Keratinocyte (primary cell): ENCODE data around the gene SLC7A7.
"Not testable (repeated sequence)": the region's sequence is repeated elsewhere in the genome, so short reads cannot be mapped to it uniquely, and the experiment has no call there.

Experiments used
- CTCF ChIP-seq, 3 experiments: IDR thresholded peaks in 1 of 3; conservative IDR thresholded peaks in 1 of 3; optimal IDR thresholded peaks in 1 of 3; 2 replicates in 2 of 3; 3 replicates in 1 of 3; pipeline versions ENCODE3 to v1.5.1; 2011; ENCODE audit warnings: low read length in 3 of 3, mild to moderate bottlenecking in 3 of 3, moderate library complexity in 2 of 3, control low read depth in 1 of 3, inconsistent platforms in 1 of 3; ENCODE audit not compliant: insufficient read depth in 2 of 3; ENCODE audit errors: extremely low read depth in 1 of 3
- EZH2 ChIP-seq: IDR thresholded peaks from one replicate; pipeline ENCODE4 v1.6.1; 2012; ENCODE audit warnings: inconsistent platforms, mild to moderate bottlenecking, low read length, moderate library complexity

- TF ChIP-seq EZH2; CTCF (optimal IDR thresholded peaks at IDR 0.05 in 1 of 3, IDR thresholded peaks at IDR 0.05 in 1 of 3, conservative IDR thresholded peaks at IDR 0.05 in 1 of 3; ENCODE audit: extremely low read depth in 1 of 3, insufficient read depth in 2 of 3, low read length in 3 of 3): not testable (repeated sequence)
These were observed 38.4 kb downstream of the SLC7A7 start for GRCh38 chr14:22776849-22777248.
